ENCODE data around the gene TRIM75.

- TF ChIP-seq EZH2phosphoT487 (IDR thresholded peaks at IDR 0.05; ENCODE audit: insufficient read depth, low read depth) (no peak), EZH2 (IDR thresholded peaks at IDR 0.05; ENCODE audit: insufficient read depth, poor library complexity, severe bottlenecking) (no peak)
Measured at GRCh38 chr4:165011403-165011802, 42.3 kb upstream of the TRIM75 start.

Measured in GM23248 (cell line).